Measurements from ENCODE around the gene HTN3.
"Not testable (repeated sequence)": the region's sequence is repeated elsewhere in the genome, so short reads cannot be mapped to it uniquely, and the experiment has no call there.

HTN3 gene

DNA sequence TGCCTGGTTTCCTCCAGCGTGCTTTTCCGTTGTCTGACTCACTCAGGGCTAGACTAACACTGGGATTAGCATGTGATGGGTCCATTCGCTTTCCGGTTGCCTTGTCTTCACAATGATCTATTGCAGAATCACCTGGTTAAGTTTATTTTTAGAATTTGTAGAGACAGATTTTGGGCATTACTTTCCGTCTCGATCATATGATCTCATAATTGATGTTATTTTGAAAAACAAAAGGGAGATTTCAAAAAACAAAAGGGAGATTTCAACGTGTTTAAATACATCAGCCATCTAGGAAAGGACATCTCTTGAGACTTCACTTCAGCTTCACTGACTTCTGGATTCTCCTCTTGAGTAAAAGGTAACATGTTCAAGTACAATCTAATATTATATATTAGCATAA is at the start of gene HTN3:
HTN3 (plus strand) TSS at position 301 of the 400 bp plus-strand sequence. CDS start 2,282 bp downstream, outside the sequence.
- not testable (repeated sequence) for DNase-seq (ENCODE audit: low read depth); H3K4me3 ChIP-seq (ENCODE audit: low read length)

DNA sequence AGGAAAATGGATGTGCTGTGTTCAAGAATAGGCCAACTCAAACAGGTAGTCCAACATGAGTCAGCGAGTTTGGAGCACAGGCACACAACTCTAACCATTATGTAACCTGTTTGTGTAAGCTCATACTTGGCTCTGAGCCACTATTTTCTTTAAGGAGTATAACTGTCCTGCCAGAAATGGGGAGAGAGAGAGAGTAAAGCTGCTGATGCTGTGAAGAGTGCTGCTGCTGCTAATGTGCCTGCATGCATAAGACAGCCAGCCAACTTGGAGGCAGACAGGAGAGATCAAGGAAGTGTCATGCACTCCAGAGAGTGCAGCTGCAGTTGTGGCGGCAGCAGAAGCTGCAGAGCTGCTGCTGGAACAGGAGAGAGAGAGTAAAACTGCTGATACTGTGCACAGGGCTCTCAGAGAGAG is 44.2 kb upstream of the HTN3 start:
- DNase-seq (ENCODE audit: low read depth) = peak; percentile 66

DNA sequence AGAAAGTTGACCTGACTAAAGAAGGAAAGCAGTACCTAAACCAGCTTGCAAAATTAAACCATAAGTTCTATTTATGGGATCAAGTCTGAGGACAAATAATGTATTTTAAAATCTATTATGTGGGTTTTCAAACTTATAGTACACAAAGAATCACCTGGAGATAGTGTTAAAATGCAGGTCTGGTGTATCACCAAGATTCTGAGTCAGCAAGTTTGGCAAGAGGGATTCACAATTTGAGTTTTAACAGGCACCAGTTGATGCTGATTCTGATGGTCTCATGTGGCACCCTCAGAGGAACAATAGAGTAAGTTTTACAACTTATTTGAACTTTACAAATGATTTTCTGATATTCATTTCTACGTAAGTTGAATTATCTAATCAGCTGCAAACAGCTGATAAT is 41.6 kb upstream of the HTN3 start:
- no peak overlapping the region for H3K4me3 ChIP-seq (ENCODE audit: low read length)
- no peak for DNase-seq (ENCODE audit: low read depth)
- TF ChIP-seq, protein P1, sequence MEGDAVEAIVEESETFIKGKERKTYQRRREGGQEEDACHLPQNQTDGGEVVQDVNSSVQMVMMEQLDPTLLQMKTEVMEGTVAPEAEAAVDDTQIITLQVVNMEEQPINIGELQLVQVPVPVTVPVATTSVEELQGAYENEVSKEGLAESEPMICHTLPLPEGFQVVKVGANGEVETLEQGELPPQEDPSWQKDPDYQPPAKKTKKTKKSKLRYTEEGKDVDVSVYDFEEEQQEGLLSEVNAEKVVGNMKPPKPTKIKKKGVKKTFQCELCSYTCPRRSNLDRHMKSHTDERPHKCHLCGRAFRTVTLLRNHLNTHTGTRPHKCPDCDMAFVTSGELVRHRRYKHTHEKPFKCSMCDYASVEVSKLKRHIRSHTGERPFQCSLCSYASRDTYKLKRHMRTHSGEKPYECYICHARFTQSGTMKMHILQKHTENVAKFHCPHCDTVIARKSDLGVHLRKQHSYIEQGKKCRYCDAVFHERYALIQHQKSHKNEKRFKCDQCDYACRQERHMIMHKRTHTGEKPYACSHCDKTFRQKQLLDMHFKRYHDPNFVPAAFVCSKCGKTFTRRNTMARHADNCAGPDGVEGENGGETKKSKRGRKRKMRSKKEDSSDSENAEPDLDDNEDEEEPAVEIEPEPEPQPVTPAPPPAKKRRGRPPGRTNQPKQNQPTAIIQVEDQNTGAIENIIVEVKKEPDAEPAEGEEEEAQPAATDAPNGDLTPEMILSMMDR (conservative IDR thresholded peaks at IDR 0.05; ENCODE audit: low read depth, low read length) = no peak

More for the DNA sequence above, 44.2 kb upstream of the HTN3 start:
- no peak overlapping the region for H3K4me3 ChIP-seq (ENCODE audit: low read length)
- TF ChIP-seq, protein P1 (conservative IDR thresholded peaks at IDR 0.05; ENCODE audit: low read depth, low read length) = no peak

DNA sequence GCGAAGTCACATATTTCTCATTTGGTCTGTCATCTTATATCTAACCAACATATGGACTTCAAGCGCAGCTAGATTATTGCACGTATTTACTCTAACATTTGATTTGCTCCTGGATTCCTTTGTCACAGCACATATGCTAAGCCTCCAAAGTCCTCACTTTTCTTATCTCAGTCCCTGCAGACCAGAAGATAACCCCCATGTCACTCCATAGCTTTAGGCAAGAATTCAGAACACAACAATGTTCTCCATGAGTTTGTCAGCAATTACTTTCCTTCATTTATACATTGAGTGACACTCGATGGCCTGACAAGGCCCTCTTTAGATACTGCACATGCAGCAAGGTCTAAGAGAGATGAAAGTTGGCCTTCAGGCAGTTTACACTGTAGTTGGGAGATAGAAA is 37.2 kb upstream of the HTN3 start:
- no peak for DNase-seq (ENCODE audit: low read depth)
- no peak overlapping the region for H3K4me3 ChIP-seq (ENCODE audit: low read length)
- TF ChIP-seq, protein P1 (conservative IDR thresholded peaks at IDR 0.05; ENCODE audit: low read depth, low read length) = no peak

DNA sequence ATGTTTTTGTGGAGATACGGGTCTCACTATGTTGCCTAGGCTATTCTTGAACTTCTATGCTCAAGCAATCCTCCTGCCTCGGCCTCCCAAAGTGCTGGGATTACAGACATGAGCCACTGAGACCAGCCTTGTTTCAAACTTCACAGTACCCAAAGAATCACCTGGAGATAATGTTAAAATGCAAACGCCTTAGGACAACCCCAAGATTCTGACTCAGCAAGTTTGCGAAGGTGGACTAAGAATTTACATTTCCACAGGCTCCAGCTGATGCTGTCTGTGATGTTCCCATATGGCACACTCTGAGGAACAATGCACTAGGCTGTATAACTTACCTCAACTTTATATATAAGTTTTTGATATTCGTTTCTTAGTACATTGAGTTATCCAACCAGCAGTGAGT is 33.5 kb upstream of the HTN3 start:
- TF ChIP-seq, protein P1 (conservative IDR thresholded peaks at IDR 0.05; ENCODE audit: low read depth, low read length) = no peak
- no peak overlapping the region for H3K4me3 ChIP-seq (ENCODE audit: low read length)
- no peak for DNase-seq (ENCODE audit: low read depth)

DNA sequence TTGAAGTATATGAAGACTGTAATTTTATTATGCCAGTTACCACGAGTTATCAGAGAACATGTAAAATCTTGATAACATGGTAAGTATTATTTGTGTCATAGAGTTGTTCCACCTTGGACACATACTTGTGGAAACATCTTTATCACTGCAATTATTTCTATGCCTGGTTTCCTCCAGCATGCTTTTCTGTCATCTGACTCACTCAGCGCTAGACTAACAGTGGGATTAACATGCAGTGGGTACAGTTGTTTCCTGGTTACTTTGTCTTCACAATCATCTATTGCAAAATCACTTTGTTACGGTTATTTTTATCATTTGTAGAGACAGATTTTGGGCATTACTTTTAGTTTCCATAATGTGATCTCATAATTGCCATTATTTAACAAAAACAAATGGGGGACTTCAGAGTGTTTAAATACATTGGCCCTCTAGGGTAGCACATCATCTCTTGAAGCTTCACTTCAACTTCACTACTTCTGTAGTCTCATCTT is 32.7 kb upstream of the HTN3 start, which contains the start of gene STATH:
STATH (plus strand) TSS at position 441 of the 491 bp plus-strand sequence. CDS start 2,472 bp downstream, outside the sequence.
- no peak within 1 kb of the TSS for H3K4me3 ChIP-seq (ENCODE audit: low read length)
- TF ChIP-seq, protein P1 (conservative IDR thresholded peaks at IDR 0.05; ENCODE audit: low read depth, low read length) = no peak
- peak; percentile 18 for DNase-seq (ENCODE audit: low read depth)

DNA sequence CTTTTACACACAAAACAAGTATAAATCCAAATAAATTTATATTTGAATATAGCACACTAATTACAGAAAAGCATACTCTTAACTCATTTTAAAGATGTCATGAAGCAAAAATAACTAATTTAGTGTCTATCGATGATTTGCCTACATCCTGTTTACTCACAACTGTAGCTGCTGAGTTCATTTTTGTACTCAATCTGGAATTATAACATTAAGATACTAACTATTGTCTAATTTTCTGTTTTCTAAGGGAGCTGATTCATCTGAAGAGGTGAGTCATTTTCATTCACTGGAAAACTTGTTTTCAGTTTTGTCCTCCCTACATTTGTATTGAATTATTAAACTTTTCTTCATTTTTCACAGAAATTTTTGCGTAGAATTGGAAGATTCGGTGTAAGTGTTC is 28.8 kb upstream of the HTN3 start:
- no peak overlapping the region for H3K4me3 ChIP-seq (ENCODE audit: low read length)
- DNase-seq (ENCODE audit: low read depth) = no peak
- TF ChIP-seq, protein P1 (conservative IDR thresholded peaks at IDR 0.05; ENCODE audit: low read depth, low read length) = no peak
